H9 (cell line): ENCODE data around the gene PRR20D. TPM values are rescaled to one million over a fixed set of nuclear protein-coding genes. Genes with fewer than 3 reads are reported as not detected.
"Not testable (repeated sequence)": the region's sequence is repeated elsewhere in the genome, so short reads cannot be mapped to it uniquely, and the experiment has no call there.

Experiments used
- DNase-seq: peaks from one replicate; pipeline ENCODE4 v3.0.0-alpha.2; 2017
- H2AFZ ChIP-seq: one replicate; pipeline ENCODE4 v1.6.1; 2013; ENCODE audit warnings: mild to moderate bottlenecking, low read length, control low read depth, moderate library complexity
- H2AK5ac ChIP-seq: 2 replicates; pipeline ENCODE4 v1.6.1; 2013; ENCODE audit warnings: low read length, control low read depth, mixed read lengths; ENCODE audit not compliant: insufficient read length
- H2BK120ac ChIP-seq: one replicate; pipeline ENCODE4 v1.6.1; 2013; ENCODE audit warnings: low read depth, mild to moderate bottlenecking, low read length, control low read depth, inconsistent platforms; ENCODE audit not compliant: poor library complexity, severe bottlenecking
- H2BK12ac ChIP-seq: 2 replicates; pipeline ENCODE4 v1.6.1; 2013; ENCODE audit warnings: low read length, control low read depth, mixed read lengths, low read depth; ENCODE audit not compliant: insufficient read length
- H2BK15ac ChIP-seq: 2 replicates; pipeline ENCODE4 v1.6.1; 2013; ENCODE audit warnings: low read depth, low read length, control low read depth
- H2BK20ac ChIP-seq: one replicate; pipeline ENCODE4 v1.6.1; 2013; ENCODE audit warnings: low read depth, mild to moderate bottlenecking, low read length, control low read depth, inconsistent platforms; ENCODE audit not compliant: poor library complexity, severe bottlenecking
- H2BK5ac ChIP-seq: 2 replicates; pipeline ENCODE4 v1.6.1; 2013; ENCODE audit warnings: low read length, control low read depth, mixed read lengths; ENCODE audit not compliant: insufficient read length
- H3K14ac ChIP-seq: 2 replicates; pipeline ENCODE4 v1.6.1; 2013; ENCODE audit warnings: low read length, control low read depth; ENCODE audit not compliant: insufficient read depth
- H3K18ac ChIP-seq: 2 replicates; pipeline ENCODE4 v1.6.1; 2013; ENCODE audit warnings: low read depth, mild to moderate bottlenecking, mixed read lengths, low read length, control low read depth; ENCODE audit not compliant: insufficient read length
- H3K23ac ChIP-seq: 2 replicates; pipeline ENCODE4 v1.6.1; 2013; ENCODE audit warnings: low read length, control low read depth, mixed read lengths, low read depth; ENCODE audit not compliant: insufficient read length
- H3K23me2 ChIP-seq: 2 replicates; pipeline ENCODE4 v1.6.1; 2013; ENCODE audit warnings: low read depth, mild to moderate bottlenecking, mixed read lengths, low read length, control low read depth; ENCODE audit not compliant: insufficient read length, poor library complexity, severe bottlenecking
- H3K27ac ChIP-seq: 2 replicates; pipeline ENCODE4 v1.5.1; 2013; ENCODE audit warnings: low read length, control low read depth, mixed read lengths, low read depth; ENCODE audit not compliant: insufficient read length
- H3K27me3 ChIP-seq: 2 replicates; pipeline ENCODE4 v1.6.1; 2013; ENCODE audit warnings: low read length, control low read depth, inconsistent platforms; ENCODE audit not compliant: insufficient read depth
- H3K4ac ChIP-seq: 2 replicates; pipeline ENCODE4 v1.6.1; 2013; ENCODE audit warnings: low read depth, mild to moderate bottlenecking, control low read depth, inconsistent platforms, low read length, moderate library complexity
- H3K4me1 ChIP-seq: 2 replicates; pipeline ENCODE4 v1.6.1; 2013; ENCODE audit warnings: low read length, control low read depth, inconsistent platforms; ENCODE audit not compliant: insufficient read depth
- H3K4me2 ChIP-seq: 2 replicates; pipeline ENCODE4 v1.6.1; 2013; ENCODE audit warnings: low read length, control low read depth, mixed read lengths; ENCODE audit not compliant: insufficient read length, insufficient read depth
- H3K56ac ChIP-seq: 2 replicates; pipeline ENCODE4 v1.6.1; 2013; ENCODE audit warnings: low read depth, mild to moderate bottlenecking, mixed read lengths, low read length, control low read depth; ENCODE audit not compliant: insufficient read length
- H3K79me1 ChIP-seq: 2 replicates; pipeline ENCODE4 v1.6.1; 2013; ENCODE audit warnings: low read depth, mild to moderate bottlenecking, moderate library complexity, low read length, control low read depth, inconsistent platforms; ENCODE audit not compliant: insufficient read depth, poor library complexity, severe bottlenecking
- H3K79me2 ChIP-seq: 2 replicates; pipeline ENCODE4 v1.6.1; 2013; ENCODE audit warnings: low read length, control low read depth, inconsistent platforms; ENCODE audit not compliant: insufficient read depth
- H3K9ac ChIP-seq: 2 replicates; pipeline ENCODE4 v1.6.1; 2013; ENCODE audit warnings: low read length, control low read depth, mixed read lengths; ENCODE audit not compliant: insufficient read length; ENCODE audit errors: extremely low read depth
- H3K9me3 ChIP-seq: one replicate; pipeline ENCODE4 v1.6.1; 2013; ENCODE audit warnings: low read depth, low read length, inconsistent platforms; ENCODE audit not compliant: control insufficient read depth
- H3T11ph ChIP-seq: one replicate; pipeline ENCODE4 v1.6.1; 2013; ENCODE audit warnings: mild to moderate bottlenecking, low read length, control low read depth, inconsistent platforms
- H4K20me1 ChIP-seq: one replicate; pipeline ENCODE4 v1.6.1; 2013; ENCODE audit not compliant: control insufficient read depth, insufficient read length, insufficient read depth
- H4K5ac ChIP-seq: 2 replicates; pipeline ENCODE4 v1.6.1; 2013; ENCODE audit warnings: low read depth, mild to moderate bottlenecking, mixed read lengths, low read length, control low read depth; ENCODE audit not compliant: insufficient read length
- H4K8ac ChIP-seq: replicated peaks from 2 replicates; pipeline ENCODE4 v1.6.1; 2013; ENCODE audit warnings: low read length, control low read depth, mixed read lengths, low read depth; ENCODE audit not compliant: insufficient read length
- H4K91ac ChIP-seq: 2 replicates; pipeline ENCODE4 v1.6.1; 2013; ENCODE audit warnings: low read depth, mild to moderate bottlenecking, moderate library complexity, mixed read lengths, low read length, control low read depth; ENCODE audit not compliant: insufficient read length
- H3K27ac Mint-ChIP-seq, 3 experiments: 2 replicates in 2 of 3; 3 replicates in 1 of 3; pipeline ENCODE4 v1.8.0; 2020 to 2021; ENCODE audit warnings: mixed read lengths in 3 of 3, mild to moderate bottlenecking in 1 of 3, moderate library complexity in 1 of 3
- H3K27me3 Mint-ChIP-seq: 2 replicates; pipeline ENCODE4 v1.8.0; 2021; ENCODE audit warnings: low read depth, mild to moderate bottlenecking, moderate library complexity, mixed read lengths
- H3K36me3 Mint-ChIP-seq, 3 experiments: 2 replicates in 2 of 3; 3 replicates in 1 of 3; pipeline ENCODE4 v1.8.0; 2020 to 2021; ENCODE audit warnings: low read depth in 3 of 3, mixed read lengths in 3 of 3; ENCODE audit not compliant: insufficient read depth in 1 of 3
- H3K4me1 Mint-ChIP-seq, 2 experiments: 2 replicates each; pipeline ENCODE4 v1.8.0; 2020; ENCODE audit warnings: mixed read lengths in 2 of 2
- H3K4me3 Mint-ChIP-seq, 2 experiments: 2 replicates in 1 of 2; 3 replicates in 1 of 2; pipeline ENCODE4 v1.8.0; 2020 to 2021; ENCODE audit warnings: mild to moderate bottlenecking in 2 of 2, mixed read lengths in 2 of 2, moderate library complexity in 1 of 2
- H3K9me3 Mint-ChIP-seq, 2 experiments: 2 replicates in 1 of 2; 3 replicates in 1 of 2; pipeline ENCODE4 v1.8.0; 2020; ENCODE audit warnings: mild to moderate bottlenecking in 2 of 2, mixed read lengths in 2 of 2, moderate library complexity in 1 of 2
- WGBS: extraction: QIAGEN DNeasy Blood & Tissue Kit; methylation state at CpG from one replicate; pipeline ENCODE4 v1.1.7; 2013; ENCODE audit warnings: missing lambda C conversion rate, low lambda C conversion rate, mixed read lengths; ENCODE audit not compliant: insufficient read length; ENCODE audit errors: extremely low coverage; 5-methylcytosine and 5-hydroxymethylcytosine counted together
- long read RNA-seq: library from polyadenylated mRNA; unstranded; transcript quantifications from one replicate; pipeline ENCODE4 v2.0.0, GENCODE V29; 2020
- total RNA-seq: library from RNA; stranded (reverse); gene quantifications from 2 replicates; pipeline ENCODE4 v1.2.1, GENCODE V29; 2021

The PRR20D gene
- not detected in 2 replicates for total RNA-seq
- long read RNA-seq = 0 reads

GRCh38 chr13:57160332-57160731, at the start of gene PRR20D:
PRR20D (plus strand) TSS chr13:57160632; CDS start chr13:57161019, 387 bp downstream.
- H3K4me3 Mint-ChIP-seq, H3K14ac ChIP-seq, H4K91ac ChIP-seq, H3K79me1 ChIP-seq, H2BK120ac ChIP-seq, H2BK12ac ChIP-seq, H4K20me1 ChIP-seq, H3K4me2 ChIP-seq, H3T11ph ChIP-seq, H3K9me3 Mint-ChIP-seq, H3K4me1 ChIP-seq, DNase-seq, H2BK20ac ChIP-seq, H3K18ac ChIP-seq, H2AFZ ChIP-seq, H3K36me3 Mint-ChIP-seq, H3K9ac ChIP-seq, H2AK5ac ChIP-seq, H4K5ac ChIP-seq, H4K8ac ChIP-seq, H3K27me3 Mint-ChIP-seq, H3K56ac ChIP-seq, H3K23ac ChIP-seq, H3K27ac Mint-ChIP-seq, H3K27ac ChIP-seq, H3K4me1 Mint-ChIP-seq, H2BK5ac ChIP-seq, H3K9me3 ChIP-seq, H3K4ac ChIP-seq, H3K27me3 ChIP-seq, H2BK15ac ChIP-seq, H3K23me2 ChIP-seq, H3K79me2 ChIP-seq: not testable (repeated sequence)
- WGBS = no CpG with 5 or more reads among the region's 22 CpGs
